GM12875 (cell line): ENCODE measurements around the gene HOXC5.

Source experiments
- H3K4me3 ChIP-seq: one replicate; pipeline ENCODE4 v1.5.1; 2011; ENCODE audit warnings: low read depth, low read length, control low read depth
- CTCF ChIP-seq: IDR thresholded peaks from 2 replicates; pipeline ENCODE4 v1.5.1; 2011; ENCODE audit warnings: low read depth, mild to moderate bottlenecking, control low read depth, inconsistent platforms, low read length, moderate library complexity, borderline replicate concordance; ENCODE audit not compliant: insufficient read depth

HOXC5 gene

GRCh38 chr12:54082397-54082892 is 49.6 kb downstream of the HOXC5 start:
- TF ChIP-seq CTCF = no peak
- H3K4me3 ChIP-seq = peak overlapping the region; percentile 29
